Ovary (tissue), 3 donors: ENCODE data around the gene DDB1.

Source experiments
- POLR2A ChIP-seq: fragments of 450-650 bp; IDR thresholded peaks from one replicate; pipeline ENCODE4 v1.6.1; 2017; ENCODE audit warnings: antibody characterized with exemption, mild to moderate bottlenecking, moderate library complexity
- TF ChIP-seq, protein P1 (sequence below), 3 donors: fragments of 450-650 bp in 2 of 3; fragments of 200-600 bp in 1 of 3; IDR thresholded peaks; one replicate each; pipeline versions ENCODE4 v1.5.1 to v1.8.0; 2016 to 2022; ENCODE audit warnings: antibody characterized with exemption in 3 of 3, mild to moderate bottlenecking in 1 of 3
- donor health status: DM: no; HTN: no; CAD: no.

DNA sequence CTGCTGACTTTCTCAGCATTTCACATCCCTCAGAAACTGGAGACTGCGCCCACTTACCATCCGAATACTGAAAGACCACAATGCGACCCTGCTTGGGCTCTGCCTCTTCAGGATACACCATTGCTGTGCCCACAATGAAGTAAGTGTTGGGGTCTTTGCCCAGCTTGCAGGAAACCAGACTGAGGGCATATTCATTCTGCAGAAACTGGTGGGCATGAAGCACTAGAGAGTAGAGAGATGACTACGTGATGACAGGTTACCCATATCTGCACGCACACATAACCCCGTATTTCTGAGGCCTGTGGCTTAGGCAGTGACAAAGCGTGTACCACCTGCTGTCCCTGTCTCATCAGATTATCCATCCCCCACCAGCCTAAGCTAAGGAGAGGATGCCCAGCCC lies 23.2 kb downstream of the DDB1 start:
- TF ChIP-seq, protein P1, sequence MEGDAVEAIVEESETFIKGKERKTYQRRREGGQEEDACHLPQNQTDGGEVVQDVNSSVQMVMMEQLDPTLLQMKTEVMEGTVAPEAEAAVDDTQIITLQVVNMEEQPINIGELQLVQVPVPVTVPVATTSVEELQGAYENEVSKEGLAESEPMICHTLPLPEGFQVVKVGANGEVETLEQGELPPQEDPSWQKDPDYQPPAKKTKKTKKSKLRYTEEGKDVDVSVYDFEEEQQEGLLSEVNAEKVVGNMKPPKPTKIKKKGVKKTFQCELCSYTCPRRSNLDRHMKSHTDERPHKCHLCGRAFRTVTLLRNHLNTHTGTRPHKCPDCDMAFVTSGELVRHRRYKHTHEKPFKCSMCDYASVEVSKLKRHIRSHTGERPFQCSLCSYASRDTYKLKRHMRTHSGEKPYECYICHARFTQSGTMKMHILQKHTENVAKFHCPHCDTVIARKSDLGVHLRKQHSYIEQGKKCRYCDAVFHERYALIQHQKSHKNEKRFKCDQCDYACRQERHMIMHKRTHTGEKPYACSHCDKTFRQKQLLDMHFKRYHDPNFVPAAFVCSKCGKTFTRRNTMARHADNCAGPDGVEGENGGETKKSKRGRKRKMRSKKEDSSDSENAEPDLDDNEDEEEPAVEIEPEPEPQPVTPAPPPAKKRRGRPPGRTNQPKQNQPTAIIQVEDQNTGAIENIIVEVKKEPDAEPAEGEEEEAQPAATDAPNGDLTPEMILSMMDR (IDR thresholded peaks at IDR 0.05), result no peak
- TF ChIP-seq POLR2A, result no peak
